ENCODE results near the gene EZR.

EZR gene

GRCh38 chr6:158817728-158818580 lies 1.2 kb downstream of the EZR start:
- peak; percentile 68 for DNase-seq (ENCODE audit: low read depth)

- DNase-seq (ENCODE audit: low read depth): no peak
These were observed 2.1 kb downstream of the EZR start for GRCh38 chr6:158816803-158817727.

GRCh38 chr6:158816329-158816728 lies 2.8 kb downstream of the EZR start:
- DNase-seq (ENCODE audit: low read depth): no peak

GRCh38 chr6:158815907-158816306 lies 3.3 kb downstream of the EZR start:
- no peak for DNase-seq (ENCODE audit: low read depth)

- DNase-seq (ENCODE audit: low read depth): no peak
These were observed 3.8 kb downstream of the EZR start for GRCh38 chr6:158815379-158815724.

- DNase-seq (ENCODE audit: low read depth): no peak
These were observed 6.1 kb downstream of the EZR start for GRCh38 chr6:158813032-158813431.

GRCh38 chr6:158812611-158813010 lies 6.6 kb downstream of the EZR start:
- no peak for DNase-seq (ENCODE audit: low read depth)

GRCh38 chr6:158810155-158811095 lies 8.7 kb downstream of the EZR start:
- no peak for DNase-seq (ENCODE audit: low read depth)

GRCh38 chr6:158808941-158809678 lies 10.1 kb downstream of the EZR start:
- DNase-seq (ENCODE audit: low read depth): no peak

GRCh38 chr6:158808442-158808833 lies 10.7 kb downstream of the EZR start:
- DNase-seq (ENCODE audit: low read depth): no peak

GRCh38 chr6:158807515-158808441 lies 11.4 kb downstream of the EZR start:
- no peak for DNase-seq (ENCODE audit: low read depth)

- DNase-seq (ENCODE audit: low read depth): no peak
These were observed 13.3 kb downstream of the EZR start for GRCh38 chr6:158805698-158806377.

GRCh38 chr6:158804207-158804606 lies 15.0 kb downstream of the EZR start:
- no peak for DNase-seq (ENCODE audit: low read depth)

GRCh38 chr6:158803733-158804143 lies 15.4 kb downstream of the EZR start:
- DNase-seq (ENCODE audit: low read depth): no peak

GRCh38 chr6:158801655-158802294 lies 17.4 kb downstream of the EZR start:
- no peak for DNase-seq (ENCODE audit: low read depth)

- no peak for DNase-seq (ENCODE audit: low read depth)
These were observed 19.9 kb downstream of the EZR start for GRCh38 chr6:158799051-158799792.

GRCh38 chr6:158798311-158798710 lies 20.9 kb downstream of the EZR start:
- DNase-seq (ENCODE audit: low read depth): no peak

Data from activated T-cell treated with anti-CD3 and anti-CD28 coated beads for 24 hours (primary cell).